GM23338 (cell line): ENCODE data around the gene UBAC1. TPM values are rescaled to one million over a fixed set of nuclear protein-coding genes. Genes with fewer than 3 reads are reported as not detected.
A peak's percentile ranks its signal among the peaks of the same experiment; 100 is the strongest.

Experiments
- ATAC-seq: fragments of 200-7000 bp; cut with Tn5 transposase; 3 replicates; pipeline ENCODE4 v1.9.1; 2020
- DNase-seq: peaks from one replicate; pipeline ENCODE4 v3.0.0-alpha.2; 2015; ENCODE audit warnings: low spot score
- H2AFZ ChIP-seq: fragments of 200-600 bp; sonication (generic); 2 replicates; pipeline ENCODE4 v1.8.0; 2016; ENCODE audit warnings: antibody characterized with exemption, mild to moderate bottlenecking, moderate library complexity
- H3F3A ChIP-seq: fragments of 200-600 bp; sonication (generic); replicated peaks from 2 replicates; pipeline ENCODE4 v1.8.0; 2017; ENCODE audit warnings: antibody characterized with exemption, mixed run types, low read depth
- H3K27ac ChIP-seq: fragments of 200-600 bp; sonication (generic); 2 replicates; pipeline ENCODE4 v1.6.1; 2016; ENCODE audit warnings: low read depth
- H3K27me3 ChIP-seq: fragments of 200-600 bp; sonication (generic); 2 replicates; pipeline ENCODE4 v1.8.0; 2016; ENCODE audit warnings: mild to moderate bottlenecking, mixed run types, moderate library complexity; ENCODE audit not compliant: insufficient read depth
- H3K36me3 ChIP-seq: fragments of 200-600 bp; sonication (generic); 2 replicates; pipeline ENCODE4 v1.8.0; 2016; ENCODE audit warnings: mild to moderate bottlenecking; ENCODE audit not compliant: insufficient read depth
- H3K4me1 ChIP-seq: fragments of 200-600 bp; sonication (generic); 2 replicates; pipeline ENCODE4 v1.8.0; 2016; ENCODE audit warnings: mild to moderate bottlenecking, moderate library complexity; ENCODE audit not compliant: insufficient read depth
- H3K4me2 ChIP-seq: fragments of 200-600 bp; sonication (generic); 2 replicates; pipeline ENCODE4 v1.7.1; 2017; ENCODE audit warnings: mixed run types
- H3K4me3 ChIP-seq: fragments of 200-600 bp; sonication (generic); 2 replicates; pipeline ENCODE4 v1.6.1; 2016; ENCODE audit warnings: mixed run types
- H3K79me2 ChIP-seq: fragments of 200-600 bp; sonication (generic); replicated peaks from 2 replicates; pipeline ENCODE4 v1.8.0; 2017; ENCODE audit warnings: mild to moderate bottlenecking; ENCODE audit not compliant: insufficient read depth
- H3K9me2 ChIP-seq: fragments of 200-600 bp; sonication (generic); 2 replicates; pipeline ENCODE4 v1.8.0; 2017; ENCODE audit not compliant: insufficient read depth
- H4K20me1 ChIP-seq: fragments of 200-600 bp; sonication (generic); replicated peaks from 2 replicates; pipeline ENCODE4 v1.8.0; 2017; ENCODE audit warnings: mild to moderate bottlenecking; ENCODE audit not compliant: insufficient read depth
- H3K27ac Mint-ChIP-seq: 2 replicates; pipeline ENCODE4 v1.8.0; 2020; ENCODE audit warnings: inconsistent platforms, mild to moderate bottlenecking, moderate library complexity, mixed read lengths
- H3K27me3 Mint-ChIP-seq: 3 replicates; pipeline ENCODE4 v1.8.0; 2022; ENCODE audit warnings: low read depth, mild to moderate bottlenecking, moderate library complexity, mixed read lengths, inconsistent platforms; ENCODE audit not compliant: insufficient read depth, poor library complexity
- H3K36me3 Mint-ChIP-seq: 3 replicates; pipeline ENCODE4 v1.8.0; 2021; ENCODE audit warnings: low read depth, mild to moderate bottlenecking, inconsistent platforms, moderate library complexity, mixed read lengths
- H3K4me1 Mint-ChIP-seq: 3 replicates; pipeline ENCODE4 v1.8.0; 2020; ENCODE audit warnings: mild to moderate bottlenecking, inconsistent platforms, mixed read lengths
- H3K4me3 Mint-ChIP-seq: 3 replicates; pipeline ENCODE4 v1.8.0; 2021; ENCODE audit warnings: moderate library complexity, mild to moderate bottlenecking, inconsistent platforms, mixed read lengths
- H3K9me3 Mint-ChIP-seq: 3 replicates; pipeline ENCODE4 v1.8.0; 2020; ENCODE audit warnings: moderate library complexity, mild to moderate bottlenecking, inconsistent platforms, mixed read lengths
- CTCF ChIP-seq, 2 experiments: fragments of 200-600 bp in 1 of 2; sonication (generic) in 1 of 2; conservative IDR thresholded peaks; 2 replicates each; pipeline versions ENCODE4 v1.5.1 to v1.6.1; 2016 to 2017; ENCODE audit warnings: antibody characterized with exemption in 2 of 2, low read depth in 2 of 2, mild to moderate bottlenecking in 2 of 2, moderate library complexity in 1 of 2
- ETS1 ChIP-seq: IDR thresholded peaks from 2 replicates; pipeline ENCODE4 v1.6.1; 2016; ENCODE audit warnings: antibody characterized with exemption
- EZH2 ChIP-seq: fragments of 200-600 bp; sonication (generic); IDR thresholded peaks from one replicate; pipeline ENCODE4 v1.8.0; 2017; ENCODE audit warnings: antibody characterized with exemption, mild to moderate bottlenecking, low read depth; ENCODE audit not compliant: unreplicated experiment
- JUNB ChIP-seq: IDR thresholded peaks from one replicate; pipeline ENCODE4 v1.6.1; 2016; ENCODE audit warnings: antibody characterized with exemption; ENCODE audit not compliant: unreplicated experiment
- NANOG ChIP-seq: IDR thresholded peaks from 2 replicates; pipeline ENCODE4 v1.6.1; 2016; ENCODE audit warnings: antibody characterized with exemption, borderline replicate concordance
- REST ChIP-seq: IDR thresholded peaks from one replicate; pipeline ENCODE4 v1.6.1; 2018; ENCODE audit warnings: antibody characterized with exemption; ENCODE audit not compliant: unreplicated experiment
- STAT1 ChIP-seq: IDR thresholded peaks from one replicate; pipeline ENCODE4 v1.6.1; 2016; ENCODE audit warnings: antibody characterized with exemption; ENCODE audit not compliant: unreplicated experiment
- ZNF114 ChIP-seq: fragments of 250-450 bp; sonication (Bioruptor Pico); IDR thresholded peaks from 2 replicates; pipeline ENCODE4 v1.5.0; 2020; ENCODE audit warnings: mild to moderate bottlenecking, moderate library complexity
- ZNF462 ChIP-seq: fragments of 250-450 bp; sonication (Bioruptor Pico); IDR thresholded peaks from 2 replicates; pipeline ENCODE4 v1.5.0; 2020; ENCODE audit warnings: mild to moderate bottlenecking, moderate library complexity
- polyA plus RNA-seq: library from polyadenylated mRNA; unstranded; fragments of >200 nt; fragmentation: Nextera tagmentation; extraction: Ambion mirVana; gene quantifications from 2 replicates; pipeline ENCODE4 v1.2.1, GENCODE V29; 2016
- total RNA-seq: library from RNA; depleted of rRNA; stranded (reverse); fragments of >200 nt; shearing (Covaris generic); gene quantifications from 2 replicates; pipeline ENCODE4 v1.2.3, GENCODE V29; 2014

Gene UBAC1
- total and polyA plus RNA-seq, 2 experiments from 2014 or later, result 63.2 to 86.6 TPM

GRCh38 chr9:135949501-135950134 lies 11.6 kb downstream of the UBAC1 start:
- no peaks in the 10 kb centered on the region for H3K4me1 Mint-ChIP-seq
- Histone ChIP-seq H2AFZ (no peak overlapping the region), H3K4me2 (no peak overlapping the region), H3K27ac (0 out of 2 replicates have a peak overlapping the region, but pooled peaks have one; percentile 26), H3K9me2 (no peaks in the 10 kb centered on the region), H3K36me3 (peaks cover 18% of the 10 kb centered on the region), H3F3A (0 out of 2 replicates have a peak, but pooled peaks cover 5% of the 10 kb centered on the region), H4K20me1 (peaks cover 8% of the 10 kb centered on the region; the same call in 1 of the 2 replicates), H3K79me2 (0 out of 2 replicates have a peak, but pooled peaks cover under 1% of the 10 kb centered on the region), H3K27me3 (no peaks in the 10 kb centered on the region), H3K4me3 (no peak overlapping the region), H3K4me1 (no peaks in the 10 kb centered on the region)
- no peak for DNase-seq
- H3K9me3 Mint-ChIP-seq, result no peaks in the 10 kb centered on the region
- H3K4me3 Mint-ChIP-seq, result no peak overlapping the region
- peaks cover 3% of the 10 kb centered on the region for H3K27me3 Mint-ChIP-seq
- TF ChIP-seq ETS1 (no peak), STAT1 (no peak), EZH2 (no peak), REST (no peak), JUNB (no peak), ZNF462 (no peak), CTCF (conservative IDR thresholded peaks at IDR 0.05; ENCODE audit: low read depth in 2 of 2) (no peak), NANOG (no peak), ZNF114 (CRISPR knock-in tag) (no peak)
- no peak for ATAC-seq
- peaks cover 56% of the 10 kb centered on the region for H3K36me3 Mint-ChIP-seq
- no peak overlapping the region for H3K27ac Mint-ChIP-seq
